OCI-LY7 (cell line): ENCODE results near the gene CA14. TPM values are rescaled to one million over a fixed set of nuclear protein-coding genes. Genes with fewer than 3 reads are reported as not detected.

Experiments
- BruUV-seq: library from RNA; stranded (reverse); fragments of 400-500 nt; replicated peaks from 2 replicates; lab custom pipeline; 2021; lab: Mats Ljungman, UMichigan
- CTCF ChIA-PET: fragments of 300-600 bp; sonication (Branson Sonifier 250); formaldehyde crosslinking; loops from one replicate; lab custom pipeline; 2022; ENCODE audit warnings: antibody characterized with exemption; ENCODE audit not compliant: unreplicated experiment; lab: Charles Lee
- POLR2A ChIA-PET: fragments of 300-600 bp; sonication (Branson Sonifier 250); formaldehyde crosslinking; loops from one replicate; lab custom pipeline; 2022; ENCODE audit warnings: antibody characterized with exemption; lab: Charles Lee
- DNase-seq: peaks from one replicate; pipeline ENCODE4 v3.0.0-alpha.2; 2015; ENCODE audit warnings: low spot score
- H2AFZ ChIP-seq: fragments of 200-600 bp; sonication (generic), shearing (Covaris generic); 2 replicates; pipeline ENCODE4 v1.6.1; 2014; ENCODE audit warnings: mild to moderate bottlenecking, antibody characterized with exemption, low read length, moderate library complexity
- H3K27ac ChIP-seq: fragments of 200-600 bp; sonication (generic); 2 replicates; pipeline ENCODE4 v1.5.1; 2014; ENCODE audit warnings: mixed run types, low read depth, mild to moderate bottlenecking, moderate library complexity, low read length, inconsistent platforms; ENCODE audit not compliant: poor library complexity, severe bottlenecking
- H3K36me3 ChIP-seq: fragments of 200-600 bp; sonication (generic); 2 replicates; pipeline ENCODE4 v1.6.1; 2014; ENCODE audit warnings: mild to moderate bottlenecking, antibody characterized with exemption, low read length, moderate library complexity, mixed read lengths; ENCODE audit not compliant: insufficient read depth
- H3K4me1 ChIP-seq: fragments of 200-600 bp; sonication (generic); 2 replicates; pipeline ENCODE4 v1.5.1; 2014; ENCODE audit warnings: mild to moderate bottlenecking, low read length; ENCODE audit not compliant: insufficient read depth, poor library complexity, severe bottlenecking
- H3K4me2 ChIP-seq: fragments of 200-600 bp; sonication (generic); 2 replicates; pipeline ENCODE4 v1.6.1; 2014; ENCODE audit warnings: mild to moderate bottlenecking, low read length
- H3K4me3 ChIP-seq: fragments of 200-600 bp; sonication (generic); 2 replicates; pipeline ENCODE4 v1.5.1; 2014; ENCODE audit warnings: mild to moderate bottlenecking, low read depth, low read length; ENCODE audit not compliant: poor library complexity, severe bottlenecking
- H3K79me2 ChIP-seq: fragments of 200-600 bp; sonication (generic); 2 replicates; pipeline ENCODE4 v1.6.1; 2016; ENCODE audit warnings: low read depth, mild to moderate bottlenecking, low read length, moderate library complexity, mixed read lengths; ENCODE audit not compliant: insufficient read depth
- H3K9me2 ChIP-seq: fragments of 200-600 bp; sonication (generic); 2 replicates; pipeline ENCODE4 v1.6.1; 2016; ENCODE audit warnings: mild to moderate bottlenecking, low read length, mixed read lengths; ENCODE audit not compliant: insufficient read depth
- H3K9me3 ChIP-seq: fragments of 200-600 bp; sonication (generic); 2 replicates; pipeline ENCODE4 v1.6.1; 2014; ENCODE audit warnings: mild to moderate bottlenecking, mixed run types, low read length, mixed read lengths
- H4K20me1 ChIP-seq: fragments of 200-600 bp; sonication (generic); 2 replicates; pipeline ENCODE4 v1.6.1; 2014; ENCODE audit warnings: mild to moderate bottlenecking, antibody characterized with exemption, low read length, moderate library complexity, mixed read lengths; ENCODE audit not compliant: insufficient read depth
- EZH2phosphoT487 ChIP-seq: fragments of 200-600 bp; sonication (generic); IDR thresholded peaks from 2 replicates; pipeline ENCODE4 v1.6.1; 2018; ENCODE audit warnings: low read depth, borderline replicate concordance, mild to moderate bottlenecking, mixed run types, antibody characterized with exemption, low read length, moderate library complexity, mixed read lengths
- intact Hi-C: fragments of 100-400 bp; cut with micrococcal nuclease; formaldehyde crosslinking; loops from one replicate; pipeline ENCODE4 v1.10.0; 2022; ENCODE audit not compliant: unreplicated experiment
- total RNA-seq, 2 experiments: library from RNA; depleted of rRNA in 1 of 2; stranded (reverse); fragments of >200 nt in 1 of 2; shearing (Covaris generic) in 1 of 2; gene quantifications; 2 replicates each; pipeline ENCODE4 v1.2.3, GENCODE V29; 2014 to 2022
- TF ChIP-seq, protein P1 (sequence below): fragments of 200-600 bp; sonication (generic); conservative IDR thresholded peaks from 2 replicates; pipeline ENCODE4 v1.5.1; 2014; ENCODE audit warnings: mild to moderate bottlenecking, antibody characterized with exemption, low read length, moderate library complexity, mixed read lengths

The CA14 gene
- total RNA-seq, 2 experiments from 2014 or later: not detected

DNA sequence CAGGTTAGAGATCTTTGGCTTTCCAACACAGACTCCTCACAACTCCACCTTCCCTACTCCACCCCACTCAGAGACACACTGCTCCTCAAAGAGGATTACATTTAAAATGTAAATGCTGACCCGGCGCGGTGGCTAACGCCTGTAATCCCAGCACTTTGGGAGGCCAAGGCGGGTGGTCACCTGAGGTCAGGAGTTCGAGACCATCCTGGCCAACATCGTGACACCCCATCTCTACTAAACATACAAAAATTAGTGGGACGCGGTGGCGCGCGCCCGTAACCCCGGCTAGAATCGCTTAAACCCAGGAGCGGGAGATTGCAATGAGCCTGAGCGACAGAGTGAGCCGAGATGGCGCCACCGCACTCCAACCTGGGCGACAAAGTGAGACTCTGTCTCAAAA lies 19.8 kb upstream of the CA14 start:
- ChIA-PET CTCF (no interaction called here), POLR2A (no interaction called here)
- H3K9me2 ChIP-seq: no peaks in the 10 kb centered on the region
- peaks cover 13% of the 10 kb centered on the region for H4K20me1 ChIP-seq
- no peak for DNase-seq
- no peak for TF ChIP-seq EZH2phosphoT487
- TF ChIP-seq, protein P1, sequence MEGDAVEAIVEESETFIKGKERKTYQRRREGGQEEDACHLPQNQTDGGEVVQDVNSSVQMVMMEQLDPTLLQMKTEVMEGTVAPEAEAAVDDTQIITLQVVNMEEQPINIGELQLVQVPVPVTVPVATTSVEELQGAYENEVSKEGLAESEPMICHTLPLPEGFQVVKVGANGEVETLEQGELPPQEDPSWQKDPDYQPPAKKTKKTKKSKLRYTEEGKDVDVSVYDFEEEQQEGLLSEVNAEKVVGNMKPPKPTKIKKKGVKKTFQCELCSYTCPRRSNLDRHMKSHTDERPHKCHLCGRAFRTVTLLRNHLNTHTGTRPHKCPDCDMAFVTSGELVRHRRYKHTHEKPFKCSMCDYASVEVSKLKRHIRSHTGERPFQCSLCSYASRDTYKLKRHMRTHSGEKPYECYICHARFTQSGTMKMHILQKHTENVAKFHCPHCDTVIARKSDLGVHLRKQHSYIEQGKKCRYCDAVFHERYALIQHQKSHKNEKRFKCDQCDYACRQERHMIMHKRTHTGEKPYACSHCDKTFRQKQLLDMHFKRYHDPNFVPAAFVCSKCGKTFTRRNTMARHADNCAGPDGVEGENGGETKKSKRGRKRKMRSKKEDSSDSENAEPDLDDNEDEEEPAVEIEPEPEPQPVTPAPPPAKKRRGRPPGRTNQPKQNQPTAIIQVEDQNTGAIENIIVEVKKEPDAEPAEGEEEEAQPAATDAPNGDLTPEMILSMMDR: no peak
- intact Hi-C loops: loop anchor here (2.0 kb wide), 1 partner anchor 77 kb away; no protein-coding TSS in a partner anchor
- no peak overlapping the region for H3K4me2 ChIP-seq
- no TSS peak for BruUV-seq
- H2AFZ ChIP-seq: no peak overlapping the region
- H3K36me3 ChIP-seq: peaks cover 15% of the 10 kb centered on the region
- peaks cover 18% of the 10 kb centered on the region for H3K4me1 ChIP-seq
- H3K27ac ChIP-seq: no peak overlapping the region
- H3K4me3 ChIP-seq: no peak overlapping the region
- H3K9me3 ChIP-seq: no peaks in the 10 kb centered on the region
- peaks cover 32% of the 10 kb centered on the region for H3K79me2 ChIP-seq

DNA sequence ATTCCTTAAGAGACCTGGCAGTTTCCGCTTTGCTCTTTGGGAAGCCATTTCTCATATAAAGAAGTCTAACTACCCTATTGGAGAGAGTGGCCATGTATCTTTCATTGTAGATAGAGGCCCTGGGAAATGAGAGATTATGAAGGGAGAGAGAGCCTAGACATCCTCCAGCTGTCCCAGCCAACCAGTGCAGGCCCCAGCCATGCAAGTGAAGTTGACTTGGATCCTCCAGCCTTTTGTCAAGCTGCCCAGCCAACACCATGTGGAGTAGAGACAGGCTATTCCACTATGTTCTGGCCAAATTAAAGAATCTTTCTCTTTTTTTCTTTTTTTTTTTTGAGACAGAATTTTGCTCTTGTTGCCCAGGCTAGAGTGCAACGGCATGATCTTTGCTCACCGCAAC lies 14.6 kb upstream of the CA14 start:
- no peak for DNase-seq
- no peaks in the 10 kb centered on the region for H3K79me2 ChIP-seq
- H4K20me1 ChIP-seq: no peaks in the 10 kb centered on the region
- no peak overlapping the region for H3K27ac ChIP-seq
- no peak for TF ChIP-seq EZH2phosphoT487
- TF ChIP-seq, protein P1: no peak
- CTCF ChIA-PET: no interaction called here
- H3K4me1 ChIP-seq: no peaks in the 10 kb centered on the region
- intact Hi-C loops: no loop called here
- no peaks in the 10 kb centered on the region for H3K36me3 ChIP-seq
- no peaks in the 10 kb centered on the region for H3K9me3 ChIP-seq
- POLR2A ChIA-PET: interaction anchor here (0.6 kb wide), 1 partner anchor 86 kb away, joined by 3 read pairs; no protein-coding TSS in a partner anchor
- H3K4me3 ChIP-seq: no peak overlapping the region
- no TSS peak for BruUV-seq
- H3K4me2 ChIP-seq: no peak overlapping the region
- H2AFZ ChIP-seq: no peak overlapping the region
- no peaks in the 10 kb centered on the region for H3K9me2 ChIP-seq

DNA sequence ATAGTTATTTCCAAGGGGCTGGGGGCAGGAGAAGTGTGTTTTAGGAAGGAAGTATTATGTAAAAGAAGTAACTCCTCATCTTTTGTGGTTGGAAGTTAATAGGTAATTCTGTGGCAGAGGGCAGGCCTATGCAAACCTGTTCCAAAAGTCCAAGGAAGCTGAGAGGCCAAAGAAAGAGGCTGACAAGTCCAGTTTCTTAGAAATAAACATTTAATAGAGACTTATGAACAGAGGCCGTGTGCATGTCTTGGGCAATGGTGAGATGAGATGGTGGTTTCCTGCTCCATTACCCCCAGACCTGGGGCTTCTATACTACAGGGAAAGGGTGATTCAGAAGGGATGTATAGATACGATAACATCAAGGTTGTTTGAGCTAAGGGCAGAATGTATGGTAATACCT lies 7.6 kb upstream of the CA14 start:
- Histone ChIP-seq H3K4me3 (no peak overlapping the region), H3K27ac (no peak overlapping the region), H2AFZ (peak overlapping the region; percentile 49; the same call in 1 of the 2 replicates), H3K4me1 (no peaks in the 10 kb centered on the region), H3K36me3 (no peaks in the 10 kb centered on the region), H3K9me2 (no peaks in the 10 kb centered on the region), H3K9me3 (no peaks in the 10 kb centered on the region), H3K4me2 (no peak overlapping the region), H4K20me1 (no peaks in the 10 kb centered on the region), H3K79me2 (no peaks in the 10 kb centered on the region)
- DNase-seq: no peak
- intact Hi-C loops: loop anchor here (5.0 to 10.0 kb wide), 2 partner anchors 37 to 275 kb away; no protein-coding TSS in a partner anchor
- CTCF ChIA-PET: no interaction called here
- no peak for TF ChIP-seq EZH2phosphoT487
- TF ChIP-seq, protein P1: no peak
- BruUV-seq: no TSS peak
- POLR2A ChIA-PET: interaction anchor here (1.3 kb wide), 1 partner anchor 11 kb away, joined by 3 read pairs; no protein-coding TSS in a partner anchor
